ENCODE results near the gene BPIFA3.

DNA sequence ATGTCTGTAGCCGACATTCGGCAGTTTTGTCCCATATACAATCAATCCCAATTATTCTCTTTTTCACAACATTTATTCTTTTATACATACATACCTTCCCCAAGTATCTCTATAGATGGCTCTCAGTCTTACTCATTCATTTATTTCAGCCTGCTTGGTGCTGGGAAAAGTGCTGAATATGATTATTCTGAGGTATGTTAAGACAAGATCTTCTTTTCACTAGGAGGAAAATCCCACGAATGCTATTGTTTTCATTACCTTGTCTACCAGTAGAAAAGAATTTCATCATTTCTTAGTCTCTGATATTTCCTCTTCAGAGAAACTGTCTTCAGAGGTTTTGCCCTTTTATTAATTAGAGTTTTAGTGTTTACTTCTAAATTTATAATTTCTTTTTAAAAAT, 13.7 kb upstream of the BPIFA3 start:
- TF ChIP-seq TAF7 (optimal IDR thresholded peaks at IDR 0.05; ENCODE audit: borderline replicate concordance, low read depth, low read length) (no peak), ZNF274 (IDR thresholded peaks at IDR 0.05; ENCODE audit: borderline replicate concordance, extremely low read depth, low read length) (no peak), SIN3A (conservative IDR thresholded peaks at IDR 0.05 in 1 of 2, IDR thresholded peaks at IDR 0.05 in 1 of 2; ENCODE audit: low read depth in 1 of 2, low read length in 2 of 2) (no peak), EZH2 (IDR thresholded peaks at IDR 0.05; ENCODE audit: low read depth, low read length, severe bottlenecking) (no peak), PHF8 (conservative IDR thresholded peaks at IDR 0.05; ENCODE audit: low read depth, low read length) (no peak), POLR2A (IDR thresholded peaks at IDR 0.05; ENCODE audit: control extremely low read depth in 1 of 2, low read depth in 2 of 2, low read length in 2 of 2) (no peak), TAF1 (IDR thresholded peaks at IDR 0.05; ENCODE audit: low read depth, low read length) (no peak), POLR2AphosphoS5 (IDR thresholded peaks at IDR 0.05; ENCODE audit: low read depth, low read length) (no peak), EP300 (IDR thresholded peaks at IDR 0.05; ENCODE audit: borderline replicate concordance in 1 of 2, low read depth in 2 of 2, low read length in 2 of 2) (no peak), MAFK (IDR thresholded peaks at IDR 0.05; ENCODE audit: low read depth, low read length) (no peak)
- TF ChIP-seq, protein P1, sequence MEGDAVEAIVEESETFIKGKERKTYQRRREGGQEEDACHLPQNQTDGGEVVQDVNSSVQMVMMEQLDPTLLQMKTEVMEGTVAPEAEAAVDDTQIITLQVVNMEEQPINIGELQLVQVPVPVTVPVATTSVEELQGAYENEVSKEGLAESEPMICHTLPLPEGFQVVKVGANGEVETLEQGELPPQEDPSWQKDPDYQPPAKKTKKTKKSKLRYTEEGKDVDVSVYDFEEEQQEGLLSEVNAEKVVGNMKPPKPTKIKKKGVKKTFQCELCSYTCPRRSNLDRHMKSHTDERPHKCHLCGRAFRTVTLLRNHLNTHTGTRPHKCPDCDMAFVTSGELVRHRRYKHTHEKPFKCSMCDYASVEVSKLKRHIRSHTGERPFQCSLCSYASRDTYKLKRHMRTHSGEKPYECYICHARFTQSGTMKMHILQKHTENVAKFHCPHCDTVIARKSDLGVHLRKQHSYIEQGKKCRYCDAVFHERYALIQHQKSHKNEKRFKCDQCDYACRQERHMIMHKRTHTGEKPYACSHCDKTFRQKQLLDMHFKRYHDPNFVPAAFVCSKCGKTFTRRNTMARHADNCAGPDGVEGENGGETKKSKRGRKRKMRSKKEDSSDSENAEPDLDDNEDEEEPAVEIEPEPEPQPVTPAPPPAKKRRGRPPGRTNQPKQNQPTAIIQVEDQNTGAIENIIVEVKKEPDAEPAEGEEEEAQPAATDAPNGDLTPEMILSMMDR (IDR thresholded peaks at IDR 0.05; ENCODE audit: control extremely low read depth in 1 of 3, insufficient read depth in 1 of 3, low read depth in 1 of 3, low read length in 3 of 3): no peak
- TF ChIP-seq, protein P2, sequence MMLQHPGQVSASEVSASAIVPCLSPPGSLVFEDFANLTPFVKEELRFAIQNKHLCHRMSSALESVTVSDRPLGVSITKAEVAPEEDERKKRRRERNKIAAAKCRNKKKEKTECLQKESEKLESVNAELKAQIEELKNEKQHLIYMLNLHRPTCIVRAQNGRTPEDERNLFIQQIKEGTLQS (IDR thresholded peaks at IDR 0.05; ENCODE audit: insufficient read depth, low read depth, low read length): no peak

Measured in H1 (cell line).